WTC11 (cell line): Measurements from ENCODE around the gene CXCL12. TPM values are rescaled to one million over a fixed set of nuclear protein-coding genes. Genes with fewer than 3 reads are reported as not detected.

ENCODE experiments used
- ATAC-seq: fragments of 200-7000 bp; cut with Tn5 transposase; 2 replicates; pipeline ENCODE4 v1.10.0; 2021; ENCODE audit warnings: mild to moderate bottlenecking, moderate library complexity
- CTCF ChIA-PET: fragments of 300-600 bp; sonication (Branson Sonifier 250); formaldehyde crosslinking; loops from one replicate; lab custom pipeline; 2021; ENCODE audit warnings: antibody characterized with exemption; lab: Charles Lee
- POLR2A ChIA-PET: fragments of 350-600 bp; sonication (Branson Sonifier 250); formaldehyde crosslinking; loops from one replicate; lab custom pipeline; 2021; ENCODE audit warnings: antibody characterized with exemption; lab: Charles Lee
- DNase-seq: peaks from one replicate; pipeline ENCODE4 v3.0.0; 2021; ENCODE audit warnings: low spot score
- H3K27ac Mint-ChIP-seq: 2 replicates; pipeline ENCODE4 v1.8.0; 2021; ENCODE audit warnings: mixed read lengths
- H3K27me3 Mint-ChIP-seq: 2 replicates; pipeline ENCODE4 v1.8.0; 2021; ENCODE audit warnings: low read depth, mild to moderate bottlenecking, moderate library complexity, mixed read lengths
- H3K36me3 Mint-ChIP-seq: 2 replicates; pipeline ENCODE4 v1.8.0; 2021; ENCODE audit warnings: mixed read lengths
- H3K4me1 Mint-ChIP-seq: 2 replicates; pipeline ENCODE4 v1.8.0; 2022; ENCODE audit warnings: mixed read lengths
- H3K4me3 Mint-ChIP-seq: 2 replicates; pipeline ENCODE4 v1.8.0; 2021; ENCODE audit warnings: mild to moderate bottlenecking, moderate library complexity, mixed read lengths
- H3K9me3 Mint-ChIP-seq: 2 replicates; pipeline ENCODE4 v1.8.0; 2021; ENCODE audit warnings: mixed read lengths
- AR ChIP-seq: fragments of 250-450 bp; sonication (Bioruptor Pico); IDR thresholded peaks from 2 replicates; pipeline ENCODE4 v1.9.0; 2021; ENCODE audit warnings: mild to moderate bottlenecking
- ATF2 ChIP-seq: sonication (generic); formaldehyde crosslinking; IDR thresholded peaks from 2 replicates; pipeline ENCODE4 v1.8.1; 2022; ENCODE audit warnings: low read depth, missing genetic modification reagents, borderline replicate concordance
- ETV6 ChIP-seq: sonication (generic); formaldehyde crosslinking; IDR thresholded peaks from 2 replicates; pipeline ENCODE4 v1.8.1; 2022; ENCODE audit warnings: mild to moderate bottlenecking, missing genetic modification reagents
- HMGA2 ChIP-seq: fragments of 250-450 bp; sonication (Bioruptor Pico); IDR thresholded peaks from 2 replicates; pipeline ENCODE4 v1.4.0; 2021; ENCODE audit warnings: mild to moderate bottlenecking, moderate library complexity
- JUN ChIP-seq: sonication (generic); formaldehyde crosslinking; IDR thresholded peaks from 2 replicates; pipeline ENCODE4 v1.8.0; 2023; ENCODE audit warnings: mild to moderate bottlenecking, missing genetic modification reagents
- MAX ChIP-seq: sonication (generic); formaldehyde crosslinking; IDR thresholded peaks from 2 replicates; pipeline ENCODE4 v1.8.0; 2022; ENCODE audit warnings: mild to moderate bottlenecking, missing genetic modification reagents
- MLX ChIP-seq: sonication (generic); formaldehyde crosslinking; IDR thresholded peaks from 2 replicates; pipeline ENCODE4 v1.8.1; 2023; ENCODE audit warnings: mild to moderate bottlenecking, missing genetic modification reagents, moderate library complexity
- PRRX2 ChIP-seq: fragments of 250-450 bp; sonication (Bioruptor Pico); IDR thresholded peaks from 2 replicates; pipeline ENCODE4 v1.8.0; 2021; ENCODE audit warnings: mild to moderate bottlenecking
- SOX15 ChIP-seq: fragments of 250-450 bp; sonication (Bioruptor Pico); IDR thresholded peaks from 2 replicates; pipeline ENCODE4 v1.9.0; 2021; ENCODE audit warnings: mild to moderate bottlenecking
- TEAD1 ChIP-seq: sonication (generic); formaldehyde crosslinking; IDR thresholded peaks from 2 replicates; pipeline ENCODE4 v1.8.0; 2022; ENCODE audit warnings: mild to moderate bottlenecking, missing genetic modification reagents
- TP53 ChIP-seq: sonication (generic); formaldehyde crosslinking; IDR thresholded peaks from 2 replicates; pipeline ENCODE4 v1.8.1; 2023; ENCODE audit warnings: mild to moderate bottlenecking, missing genetic modification reagents
- USF1 ChIP-seq: sonication (generic); formaldehyde crosslinking; IDR thresholded peaks from 2 replicates; pipeline ENCODE4 v1.8.0; 2022; ENCODE audit warnings: mild to moderate bottlenecking, missing genetic modification reagents
- USF2 ChIP-seq: sonication (generic); formaldehyde crosslinking; IDR thresholded peaks from 2 replicates; pipeline ENCODE4 v1.8.1; 2023; ENCODE audit warnings: mild to moderate bottlenecking, missing genetic modification reagents, moderate library complexity
- ZNF138 ChIP-seq: sonication (generic); formaldehyde crosslinking; conservative IDR thresholded peaks from 2 replicates; pipeline ENCODE4 v1.8.1; 2022; ENCODE audit warnings: mild to moderate bottlenecking, moderate library complexity, missing genetic modification reagents
- ZNF219 ChIP-seq: sonication (generic); formaldehyde crosslinking; IDR thresholded peaks from 2 replicates; pipeline ENCODE4 v1.8.0; 2023; ENCODE audit warnings: missing genetic modification reagents, mild to moderate bottlenecking, borderline replicate concordance
- ZNF423 ChIP-seq: fragments of 250-450 bp; sonication (Bioruptor Pico); IDR thresholded peaks from 2 replicates; pipeline ENCODE4 v2.1.2; 2022; ENCODE audit warnings: mild to moderate bottlenecking, moderate library complexity
- ZNF532 ChIP-seq: fragments of 250-450 bp; sonication (Bioruptor Pico); IDR thresholded peaks from 2 replicates; pipeline ENCODE4 v1.9.0; 2021; ENCODE audit warnings: mild to moderate bottlenecking, borderline replicate concordance
- ZNF671 ChIP-seq: fragments of 250-450 bp; sonication (Bioruptor Pico); IDR thresholded peaks from 2 replicates; pipeline ENCODE4 v1.8.0; 2021; ENCODE audit warnings: mild to moderate bottlenecking
- ZSCAN18 ChIP-seq: fragments of 250-450 bp; sonication (Bioruptor Pico); IDR thresholded peaks from 2 replicates; pipeline ENCODE4 v2.1.2; 2022; ENCODE audit warnings: mild to moderate bottlenecking, moderate library complexity
- total RNA-seq: library from RNA; stranded (reverse); gene quantifications from 3 replicates; pipeline ENCODE4 v1.2.3, GENCODE V29; 2021

The CXCL12 gene
- total RNA-seq, 1 experiment from 2014 or later, result 52.4 TPM

GRCh38 chr10:44363716-44364115 lies 21.2 kb downstream of the CXCL12 start:
- Mint-ChIP-seq H3K27me3 (no peaks in the 10 kb centered on the region; the same call in 1 of the 2 replicates), H3K36me3 (peaks cover 24% of the 10 kb centered on the region), H3K9me3 (peaks cover 6% of the 10 kb centered on the region; the same call in 1 of the 2 replicates), H3K4me3 (no peak overlapping the region), H3K4me1 (peaks cover 64% of the 10 kb centered on the region), H3K27ac (no peak overlapping the region)
- no peak for ATAC-seq
- POLR2A ChIA-PET, result no interaction called here
- TF ChIP-seq ZNF423, result no peak
- TF ChIP-seq, all 79 proteins: peak for 0
- DNase-seq, result no peak
- CTCF ChIA-PET, result interaction anchor here (1.3 to 1.7 kb wide), 2 partner anchors 22 to 34 kb away, joined by 4 to 15 read pairs; no protein-coding TSS in a partner anchor

GRCh38 chr10:44362866-44363711 lies 21.8 kb downstream of the CXCL12 start:
- no peak overlapping the region for H3K27ac Mint-ChIP-seq
- peak; percentile 79 for ATAC-seq
- H3K36me3 Mint-ChIP-seq, result peaks cover 20% of the 10 kb centered on the region
- peaks cover 65% of the 10 kb centered on the region for H3K4me1 Mint-ChIP-seq
- DNase-seq, result peak; percentile 50
- TF ChIP-seq SOX15 (CRISPR knock-in tag), result no peak
- peak; percentile 77 for TF ChIP-seq USF1 (CRISPR knock-in tag)
- TF ChIP-seq HMGA2 (CRISPR knock-in tag), result no peak
- 0 out of 2 replicates have a peak, but pooled peaks have one; percentile 27 for TF ChIP-seq ZNF219 (CRISPR knock-in tag)
- TF ChIP-seq ZNF423, result peak; percentile 80
- TF ChIP-seq USF2 (CRISPR knock-in tag), result peak; percentile 81
- no peak for TF ChIP-seq ETV6 (CRISPR knock-in tag)
- TF ChIP-seq TP53 (CRISPR knock-in tag), result 0 out of 2 replicates have a peak, but pooled peaks have one; percentile 60
- TF ChIP-seq TEAD1, result no peak
- TF ChIP-seq ZNF138 (CRISPR knock-in tag), result no peak
- 0 out of 2 replicates have a peak, but pooled peaks have one; percentile 40 for TF ChIP-seq ZSCAN18 (CRISPR knock-in tag)
- TF ChIP-seq AR (CRISPR knock-in tag), result no peak
- no peak for TF ChIP-seq ATF2 (CRISPR knock-in tag)
- 0 out of 2 replicates have a peak, but pooled peaks have one; percentile 31 for TF ChIP-seq ZNF532 (CRISPR knock-in tag)
- TF ChIP-seq MAX (CRISPR knock-in tag), result peak; percentile 71; the same call in 1 of the 2 replicates
- TF ChIP-seq PRRX2 (CRISPR knock-in tag), result no peak
- TF ChIP-seq MLX (CRISPR knock-in tag), result no peak
- no peak for TF ChIP-seq ZNF671 (CRISPR knock-in tag)
- TF ChIP-seq JUN, result no peak
- H3K27me3 Mint-ChIP-seq, result no peaks in the 10 kb centered on the region; the same call in 1 of the 2 replicates
- no peak overlapping the region for H3K4me3 Mint-ChIP-seq
- POLR2A ChIA-PET, result interaction anchor here (0.6 to 1.0 kb wide), 3 partner anchors 9 to 22 kb away, joined by 3 to 6 read pairs (median 3); partner anchors contain the start of gene CXCL12
- H3K9me3 Mint-ChIP-seq, result peaks cover 6% of the 10 kb centered on the region; the same call in 1 of the 2 replicates
- CTCF ChIA-PET, result interaction anchor here (0.7 to 1.7 kb wide), 7 partner anchors 8 to 35 kb away, joined by 3 to 15 read pairs (median 4); no protein-coding TSS in a partner anchor
